ENCODE data around the gene CELSR3. TPM values are rescaled to one million over a fixed set of nuclear protein-coding genes. Genes with fewer than 3 reads are reported as not detected.

CELSR3 gene
- total RNA-seq, 1 donor from 2014 or later: 1.5 TPM

GRCh38 chr3:48687220-48687678 lies 24.6 kb upstream of the CELSR3 start:
- ATAC-seq: no peak
- DNase-seq (ENCODE audit: low spot score): no peak
- intact Hi-C loops (cut with DNase I): no loop called here

DNA sequence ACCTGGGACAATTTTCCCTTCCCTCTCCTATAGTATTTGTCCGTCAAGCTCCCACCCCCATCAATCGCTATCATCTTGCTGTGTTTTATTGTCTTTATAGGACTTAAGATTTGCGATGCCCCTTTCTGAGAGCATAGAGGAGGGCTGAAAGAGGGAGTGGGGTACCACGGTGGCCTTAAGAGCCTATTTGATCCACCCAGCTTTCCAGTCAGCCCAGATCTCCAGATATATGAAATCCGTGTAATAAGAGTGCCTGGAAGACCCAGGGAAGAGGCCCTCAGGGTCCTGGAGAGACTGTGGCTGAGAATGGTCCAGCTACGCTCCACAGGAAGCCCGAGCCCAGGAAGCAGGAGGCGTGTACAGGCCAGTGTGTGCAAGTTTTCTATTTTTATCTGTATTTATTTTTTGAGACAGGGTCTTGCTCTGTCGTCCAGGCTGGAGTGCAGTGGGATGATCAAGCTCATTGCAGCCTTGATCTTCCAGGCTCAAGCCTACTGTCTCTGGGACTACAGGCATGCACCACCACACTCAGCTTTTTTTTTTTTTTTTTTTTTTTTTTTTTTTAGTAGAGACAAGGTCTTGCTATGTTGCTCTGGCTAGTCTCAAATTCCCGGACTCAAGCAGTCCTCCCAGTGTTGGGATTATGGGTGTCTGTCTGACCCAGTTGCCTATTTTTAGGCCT lies 24.0 kb upstream of the CELSR3 start:
- no peak for ATAC-seq
- intact Hi-C loops (cut with DNase I): no loop called here
- DNase-seq (ENCODE audit: low spot score): no peak

GRCh38 chr3:48685603-48686511 lies 23.2 kb upstream of the CELSR3 start, which contains the start of gene NCKIPSD:
NCKIPSD (minus strand) TSS chr3:48685915; CDS start chr3:48685807, 108 bp downstream.
- intact Hi-C loops (cut with DNase I): no loop called here
- peak; percentile 95 for DNase-seq (ENCODE audit: low spot score)
- peak; percentile 92 for ATAC-seq

DNA sequence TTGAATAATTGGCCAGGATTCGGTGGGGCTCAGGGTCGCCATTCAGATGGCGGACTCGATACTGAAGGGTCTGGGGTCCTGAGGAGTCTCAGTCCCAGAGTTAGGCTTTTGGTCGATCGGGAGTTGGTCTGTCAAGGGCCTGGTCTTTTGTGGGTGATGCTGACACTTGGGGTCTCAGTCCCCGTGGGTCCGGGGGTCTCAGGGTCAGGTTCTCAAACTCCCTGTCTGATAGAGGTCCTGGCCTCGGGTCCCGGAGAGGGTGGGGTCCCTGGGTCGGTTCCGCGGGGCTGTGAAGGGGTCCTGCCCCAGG lies 22.6 kb upstream of the CELSR3 start:
- DNase-seq (ENCODE audit: low spot score) (no peak), ATAC-seq (no peak)
- intact Hi-C loops (cut with DNase I): no loop called here

DNA sequence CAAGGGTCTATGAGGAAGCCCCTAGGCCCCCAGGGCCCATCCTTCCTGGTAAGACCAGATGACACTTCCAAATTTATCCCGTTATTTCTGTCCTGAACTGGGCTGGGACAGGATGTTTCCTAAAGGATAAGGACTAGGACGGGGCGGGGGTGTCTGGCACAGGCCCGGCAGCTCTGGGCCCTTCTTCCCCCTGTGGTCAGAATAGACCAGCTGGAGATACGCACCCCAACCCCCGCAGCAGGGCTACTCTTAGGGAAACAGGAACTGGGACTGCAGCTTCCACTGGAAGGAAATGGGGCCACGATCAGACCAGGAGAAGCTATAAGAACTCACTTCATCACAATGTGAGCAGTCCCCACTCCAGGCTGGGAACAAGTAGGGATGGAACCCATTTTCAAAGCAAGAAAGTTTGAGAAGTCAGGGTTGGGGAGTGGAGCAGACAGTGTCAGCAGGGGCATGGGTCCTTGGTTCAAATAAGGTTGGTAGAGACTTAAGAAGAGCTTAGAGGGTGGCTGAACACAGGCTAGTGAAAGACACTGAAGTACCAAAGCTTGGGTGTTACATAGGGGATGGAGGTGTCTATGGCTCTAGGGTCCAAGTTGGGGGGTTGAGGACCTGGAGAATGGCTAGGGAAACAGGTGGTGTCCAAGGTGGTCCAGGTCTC lies 21.9 kb upstream of the CELSR3 start:
- peak; percentile 23 for ATAC-seq
- intact Hi-C loops (cut with DNase I): no loop called here
- DNase-seq (ENCODE audit: low spot score): no peak

GRCh38 chr3:48684054-48684349 lies 21.3 kb upstream of the CELSR3 start:
- intact Hi-C loops (cut with DNase I): no loop called here

DNA sequence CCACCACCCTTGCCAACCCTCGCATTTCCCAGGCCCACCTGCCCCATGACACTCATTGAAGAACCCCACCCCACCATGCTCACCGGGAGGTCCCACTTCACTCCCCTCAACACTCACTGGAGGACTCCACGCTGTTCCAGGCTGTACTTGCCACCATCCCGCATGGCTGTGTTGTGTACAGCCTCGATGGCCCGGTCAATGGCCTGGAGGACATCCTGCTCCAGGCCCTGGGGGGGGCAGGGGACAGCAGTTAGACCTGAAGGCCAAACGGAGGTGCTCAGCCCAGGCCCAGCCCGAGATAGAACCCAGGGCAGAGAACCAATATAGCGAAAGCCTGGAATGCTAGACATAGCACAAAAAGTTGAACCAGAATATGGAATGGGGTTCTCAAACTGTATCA lies 20.1 kb upstream of the CELSR3 start:
- intact Hi-C loops (cut with DNase I): no loop called here
- ATAC-seq (no peak), DNase-seq (ENCODE audit: low spot score) (no peak)

More at GRCh38 chr3:48684054-48684349, 21.3 kb upstream of the CELSR3 start:
- ATAC-seq: no peak
- DNase-seq (ENCODE audit: low spot score): no peak

DNA sequence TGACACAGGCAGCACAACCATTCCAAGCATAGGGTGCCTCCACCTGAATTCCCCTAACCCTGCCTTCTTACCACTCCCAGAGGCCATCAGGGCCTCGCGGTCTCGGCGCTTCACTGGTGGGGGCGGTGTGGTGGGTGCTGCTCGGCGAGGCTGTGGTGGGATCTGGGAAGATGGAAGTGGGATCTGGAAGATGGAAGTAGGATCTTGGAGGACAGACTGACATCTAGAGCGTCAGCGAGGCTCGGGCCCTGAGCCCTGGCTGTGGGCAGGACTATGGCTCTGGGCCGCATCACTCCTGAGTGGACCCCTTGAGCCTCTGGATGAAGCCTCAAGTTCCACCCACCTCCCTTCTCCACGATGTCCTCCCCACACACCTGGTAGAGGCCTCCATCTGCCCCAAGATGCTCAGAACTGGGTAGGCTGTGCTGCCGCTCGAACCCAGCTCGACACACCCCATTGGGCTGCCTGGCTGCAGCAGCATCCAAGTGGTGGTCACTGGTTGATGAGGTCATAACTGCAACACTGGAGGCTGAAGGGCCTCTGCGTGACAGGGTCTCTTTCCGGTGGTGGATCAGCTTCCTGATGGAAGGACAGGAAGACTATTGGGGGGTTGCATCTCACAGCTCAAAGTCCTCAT lies 19.4 kb upstream of the CELSR3 start:
- ATAC-seq: no peak
- intact Hi-C loops (cut with DNase I): no loop called here
- DNase-seq (ENCODE audit: low spot score): no peak

DNA sequence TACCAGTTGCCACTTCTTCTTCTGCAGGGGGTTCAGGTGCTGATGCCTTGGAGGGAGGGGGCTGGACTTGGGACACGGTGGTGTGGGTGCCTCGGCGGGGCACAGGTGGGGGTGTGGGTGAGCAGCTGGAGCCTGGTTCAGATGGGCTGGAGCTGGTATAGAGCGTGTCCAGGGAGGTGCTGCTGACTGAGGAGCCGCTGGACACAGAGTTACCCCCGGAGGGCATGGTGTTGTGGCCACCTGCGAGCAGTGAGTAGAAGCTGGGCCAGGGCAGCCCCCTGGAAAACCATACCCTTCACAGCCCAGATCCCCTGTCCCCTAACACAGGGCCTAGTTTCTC lies 18.8 kb upstream of the CELSR3 start:
- no peak for ATAC-seq
- intact Hi-C loops (cut with DNase I): no loop called here
- no peak for DNase-seq (ENCODE audit: low spot score)

DNA sequence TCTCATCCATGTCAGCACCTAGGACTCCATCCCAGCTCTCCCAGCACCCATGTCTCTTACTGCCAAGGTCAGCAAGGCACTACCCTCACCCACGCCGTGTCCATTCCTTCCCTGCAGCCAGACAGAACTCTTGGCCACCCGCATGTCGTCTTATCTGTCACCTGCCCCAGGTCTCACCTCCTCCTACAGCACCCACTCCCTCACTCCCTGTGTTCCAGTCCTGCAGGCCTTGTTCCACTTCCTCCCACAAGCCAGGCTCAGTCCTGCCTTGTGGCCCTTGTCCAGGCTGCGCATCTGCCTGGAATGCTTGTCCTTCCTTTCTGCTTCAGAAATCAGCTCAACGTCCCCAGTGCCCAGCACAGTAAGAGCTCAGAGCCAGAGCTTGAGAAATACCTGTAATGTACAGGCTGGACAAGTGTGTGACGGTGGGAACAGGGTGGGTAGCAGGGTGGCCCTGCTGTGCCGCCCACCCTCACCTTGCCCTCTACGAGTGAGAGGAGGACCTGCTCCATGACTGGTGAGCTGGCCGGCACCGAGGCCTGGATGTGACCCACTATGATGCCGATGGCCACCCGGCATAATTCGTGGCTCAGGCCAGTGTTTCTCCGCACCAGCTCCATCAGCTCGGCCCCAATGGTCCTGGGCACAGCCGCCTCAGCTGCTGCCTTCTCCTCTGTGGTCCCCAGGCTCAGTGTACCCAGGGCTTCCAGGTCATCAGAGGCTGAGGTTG lies 18.3 kb upstream of the CELSR3 start:
- no peak for DNase-seq (ENCODE audit: low spot score)
- intact Hi-C loops (cut with DNase I): no loop called here

DNA sequence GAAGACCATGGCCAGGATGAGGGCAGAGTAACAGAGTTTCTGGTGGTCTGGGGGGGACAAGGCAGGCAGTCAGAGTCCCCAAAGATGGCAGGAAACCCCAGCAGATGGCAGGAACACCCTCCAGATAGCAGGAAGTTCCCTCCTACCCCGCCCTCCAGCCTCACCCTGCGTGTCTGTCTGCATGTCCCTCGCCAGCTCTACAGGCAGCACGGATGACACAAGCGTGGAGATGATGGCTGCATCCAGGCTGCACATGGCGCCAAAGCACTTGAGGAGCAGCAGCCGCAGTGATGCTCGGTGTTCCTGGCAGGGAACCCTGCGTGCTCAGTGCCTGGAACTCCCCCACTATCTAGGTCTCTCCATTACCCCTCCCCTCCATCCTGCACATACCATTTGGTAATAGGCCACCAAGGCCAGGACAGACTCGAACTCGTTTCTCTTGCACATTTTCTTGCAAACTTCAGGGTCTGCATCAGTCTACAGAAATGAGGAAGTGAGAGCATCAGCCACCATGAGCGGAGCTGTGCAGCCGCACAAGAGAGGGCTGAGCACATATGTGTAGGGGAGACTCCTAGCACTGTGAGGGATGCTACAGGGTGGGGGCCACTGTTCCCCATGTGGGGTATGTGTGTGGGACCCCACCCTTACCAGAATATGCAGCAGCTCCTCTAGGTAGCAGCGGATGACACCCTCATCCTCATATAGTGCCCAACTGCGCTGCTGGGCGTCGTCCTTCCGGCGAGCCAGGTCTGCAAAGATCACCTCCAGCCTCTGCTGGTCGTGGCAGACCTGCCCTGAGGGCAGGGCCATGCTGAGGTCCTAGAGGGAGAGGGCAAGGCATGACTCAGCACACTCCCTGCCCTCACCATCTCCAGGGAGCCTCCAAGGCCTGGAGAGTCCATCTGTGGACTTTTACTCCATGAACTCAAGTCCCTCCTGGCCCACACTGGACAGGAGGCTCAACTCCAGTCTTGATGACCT lies 17.0 kb upstream of the CELSR3 start:
- ATAC-seq (no peak), DNase-seq (ENCODE audit: low spot score) (no peak)
- intact Hi-C loops (cut with DNase I): no loop called here

More for the DNA sequence above, 18.3 kb upstream of the CELSR3 start:
- no peak for ATAC-seq

GRCh38 chr3:48678566-48679380 lies 16.1 kb upstream of the CELSR3 start:
- no peak for DNase-seq (ENCODE audit: low spot score)
- no peak for ATAC-seq
- intact Hi-C loops (cut with DNase I): no loop called here

DNA sequence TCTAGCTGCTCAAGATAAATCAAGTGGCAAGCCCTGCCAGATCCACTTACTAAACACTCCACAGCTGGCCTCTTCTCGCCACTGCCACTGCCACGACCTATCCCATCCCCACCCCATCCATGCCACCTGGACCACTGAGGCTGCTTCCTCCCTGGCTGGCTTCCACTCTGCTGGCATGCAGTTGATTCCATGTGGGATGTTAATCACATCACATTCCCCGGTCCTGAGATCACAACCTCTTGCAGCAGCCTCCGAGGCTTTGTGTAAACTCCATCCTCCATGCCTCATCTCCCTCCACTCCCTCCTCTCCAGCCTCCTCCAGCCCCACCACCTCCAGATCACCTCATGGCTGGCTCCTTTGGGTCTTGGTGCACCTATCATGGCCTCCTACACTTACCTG lies 15.4 kb upstream of the CELSR3 start:
- ATAC-seq (no peak), DNase-seq (ENCODE audit: low spot score) (no peak)
- intact Hi-C loops (cut with DNase I): no loop called here

DNA sequence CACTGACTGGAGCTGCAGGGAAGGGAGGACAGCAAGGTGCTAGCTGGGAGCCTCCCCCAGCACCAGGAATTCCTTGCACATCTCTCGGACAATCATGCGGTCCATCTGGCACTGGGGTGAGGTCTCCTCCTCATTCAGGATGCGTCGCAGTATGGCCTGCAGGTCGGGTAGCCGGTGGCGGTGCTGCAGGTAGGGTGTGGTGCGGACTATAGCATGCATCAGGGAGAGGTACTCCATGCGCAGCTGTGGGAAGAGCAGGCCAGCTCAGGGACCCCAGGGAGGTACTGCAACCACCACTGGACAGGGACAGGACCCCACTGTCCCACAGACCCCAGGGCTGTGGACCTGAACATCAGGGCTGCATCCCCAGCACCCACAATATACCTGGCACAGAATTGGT lies 11.8 kb upstream of the CELSR3 start:
- ATAC-seq (no peak), DNase-seq (ENCODE audit: low spot score) (no peak)
- intact Hi-C loops (cut with DNase I): no loop called here

- ATAC-seq (no peak), DNase-seq (ENCODE audit: low spot score) (no peak)
- intact Hi-C loops (cut with DNase I): no loop called here
Observed at GRCh38 chr3:48672522-48672921, 9.8 kb upstream of the CELSR3 start.

DNA sequence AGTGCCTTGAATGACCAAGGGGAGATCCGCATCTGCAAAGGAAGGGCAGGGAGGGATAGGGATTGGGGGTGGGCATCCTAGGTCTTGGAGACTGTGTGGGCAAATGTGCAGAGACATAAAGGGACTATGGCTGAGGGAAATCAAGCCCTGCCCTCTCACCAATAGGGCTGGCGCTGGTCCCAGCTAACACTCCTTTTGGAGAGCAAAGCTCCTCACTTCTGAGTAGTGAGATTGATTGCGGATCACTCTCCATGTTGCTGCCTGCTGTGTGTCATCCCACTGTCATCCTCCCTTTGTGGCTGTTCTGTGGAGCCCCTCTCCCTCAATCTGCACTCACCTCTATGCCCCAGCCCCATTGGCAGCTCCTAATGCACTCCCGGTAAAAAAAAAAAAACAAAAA lies 2.2 kb upstream of the CELSR3 start:
- no peak for DNase-seq (ENCODE audit: low spot score)
- intact Hi-C loops (cut with DNase I): no loop called here
- no peak for ATAC-seq

- no peak for DNase-seq (ENCODE audit: low spot score)
- intact Hi-C loops (cut with DNase I): no loop called here
- no peak for ATAC-seq
Observed at GRCh38 chr3:48664313-48664644, 1.6 kb upstream of the CELSR3 start.
